ENCODE results near the gene LRRC36. TPM values are rescaled to one million over a fixed set of nuclear protein-coding genes. Genes with fewer than 3 reads are reported as not detected.

LRRC36 gene
- total RNA-seq (2021; ENCODE audit: unreplicated experiment) (not detected), Bru-seq, nascent RNA (percentile 13 among the genes with signal in this experiment), BruChase-seq, experiment 1, labeled RNA remaining after a 6-hour chase (percentile 14 among the genes with signal in this experiment), BruChase-seq, experiment 2, labeled RNA remaining after a 2-hour chase (percentile 15 among the genes with signal in this experiment)
- not detected in 2 replicates for polyA plus RNA-seq (2012)
- long read RNA-seq: 0 reads

GRCh38 chr16:67326472-67327309 is at the start of gene LRRC36, which contains the start of gene KCTD19:
Gene LRRC36 (plus strand): TSS chr16:67326815. CDS start chr16:67326863, 48 bp downstream.
Gene KCTD19 (minus strand): TSS chr16:67326741. CDS start chr16:67326707, 34 bp downstream.
- POLR2A ChIA-PET: no interaction called here

More at GRCh38 chr16:67326472-67327309, at the start of gene LRRC36, which contains the start of gene KCTD19:
- intact Hi-C loops (cut with micrococcal nuclease): no loop called here
- no peaks in the 10 kb centered on the region for H4K20me1 ChIP-seq (ENCODE audit: insufficient read depth)
- RAD21 ChIA-PET (ENCODE audit: low non-redundant PET in 1 of 2, low total read pairs in 2 of 2, uncharacterized antibody in 2 of 2, unreplicated experiment in 2 of 2): no interaction called here
- DNase-seq (ENCODE audit: low read depth, low spot score) (no peak), ATAC-seq (no peak)
- no peaks in the 10 kb centered on the region for H3K4me1 ChIP-seq (ENCODE audit: control insufficient read depth in 1 of 2, insufficient read depth in 2 of 2, low read length in 2 of 2)
- no peaks in the 10 kb centered on the region for H3K36me3 ChIP-seq (ENCODE audit: control insufficient read depth in 1 of 2, insufficient read depth in 2 of 2, low read length in 2 of 2)
- H3K79me2 ChIP-seq (ENCODE audit: insufficient read depth, low read length): no peaks in the 10 kb centered on the region
- H3K27me3 ChIP-seq (ENCODE audit: insufficient read depth, low read length): peaks cover 9% of the 10 kb centered on the region; the same call in 1 of the 2 replicates
- H3K4me3 ChIP-seq (replicated peaks in 1 of 2; ENCODE audit: low read depth in 1 of 2, low read length in 2 of 2): no peak within 1 kb of the TSS
- CTCF ChIA-PET: no interaction called here
- H3K27ac ChIP-seq (ENCODE audit: low read depth, low read length): no peak within 1 kb of the TSS
- H3K9ac ChIP-seq (ENCODE audit: low read length): no peak within 1 kb of the TSS
- BruUV-seq (replicated peaks): no TSS peak
- H3K4me2 ChIP-seq (ENCODE audit: low read length): no peak within 1 kb of the TSS
- no peak for TF ChIP-seq SIN3A (IDR thresholded peaks at IDR 0.05; ENCODE audit: low read depth)
- TF ChIP-seq ELF1 (IDR thresholded peaks at IDR 0.05; ENCODE audit: borderline replicate concordance, low read depth): no peak
- TF ChIP-seq FOSL1 (IDR thresholded peaks at IDR 0.05; ENCODE audit: low read depth): no peak
- TF ChIP-seq EZH2 (IDR thresholded peaks at IDR 0.05): no peak
- TF ChIP-seq POLR2A (IDR thresholded peaks at IDR 0.05; ENCODE audit: borderline replicate concordance, extremely low read depth, insufficient read depth, insufficient read length): no peak
- no peak for TF ChIP-seq TCF7L2 (IDR thresholded peaks at IDR 0.05; ENCODE audit: borderline replicate concordance, extremely low read depth, insufficient read depth, insufficient read length)
- no peak for TF ChIP-seq YY1 (IDR thresholded peaks at IDR 0.05; ENCODE audit: extremely low read depth, insufficient replicate concordance, low read depth, low read length)
- TF ChIP-seq SP1 (IDR thresholded peaks at IDR 0.05; ENCODE audit: low read depth): no peak
- no peak for TF ChIP-seq CTCF (IDR thresholded peaks at IDR 0.05 in 2 of 3, conservative IDR thresholded peaks at IDR 0.05 in 1 of 3; ENCODE audit: borderline replicate concordance in 1 of 3, insufficient read depth in 1 of 3, low read depth in 2 of 3, low read length in 2 of 3)
- TF ChIP-seq EGR1 (IDR thresholded peaks at IDR 0.05; ENCODE audit: low read depth): no peak
- H2AFZ ChIP-seq (ENCODE audit: low read depth, low read length, poor library complexity, severe bottlenecking): no peak within 1 kb of the TSS
- H3K9me2 ChIP-seq (ENCODE audit: insufficient read depth): no peaks in the 10 kb centered on the region
- H3K9me3 ChIP-seq (ENCODE audit: control insufficient read depth in 1 of 2, insufficient read depth in 1 of 2, low read depth in 1 of 2, low read length in 2 of 2): no peaks in the 10 kb centered on the region
